Endothelial cell of umbilical vein (primary cell): ENCODE data around the gene LAMB4. TPM values are rescaled to one million over a fixed set of nuclear protein-coding genes. Genes with fewer than 3 reads are reported as not detected.

Source experiments
- BruUV-seq: library from RNA; stranded (reverse); fragments of 400-500 nt; replicated peaks from 2 replicates; lab custom pipeline; 2021; lab: Mats Ljungman, UMichigan
- CTCF ChIA-PET: fragments of 300-600, 350-600 bp; sonication (Branson Sonifier 250); formaldehyde crosslinking; loops from one replicate; lab custom pipeline; 2021; ENCODE audit warnings: antibody characterized with exemption, inconsistent platforms; lab: Charles Lee
- POLR2A ChIA-PET: fragments of 300-600, 350-600 bp; sonication (Branson Sonifier 250); formaldehyde crosslinking; loops from one replicate; lab custom pipeline; 2021; ENCODE audit warnings: antibody characterized with exemption, inconsistent platforms; lab: Charles Lee
- DNase-seq: peaks from one replicate; pipeline ENCODE4 v3.0.0-alpha.2; 2011; ENCODE audit warnings: low read depth, low spot score
- FAIRE-seq: peaks from 2 replicates; lab custom pipeline; 2011; peaks lifted over from hg19 to GRCh38; lab: Jason Lieb, UNC
- H2AFZ ChIP-seq: 2 replicates; pipeline ENCODE4 v1.6.0; 2012; ENCODE audit warnings: low read depth, low read length, control low read depth, inconsistent platforms
- H3K27ac ChIP-seq: 2 replicates; pipeline ENCODE4 v1.5.1; 2011; ENCODE audit warnings: low read depth, mild to moderate bottlenecking, control low read depth, low read length, moderate library complexity; ENCODE audit not compliant: insufficient read depth
- H3K27me3 ChIP-seq, 2 experiments: 2 replicates each; pipeline versions ENCODE4 v1.6.0 to v1.6.1; 2011; ENCODE audit warnings: low read length in 2 of 2, mixed read lengths in 1 of 2; ENCODE audit not compliant: control insufficient read depth in 2 of 2, insufficient read depth in 2 of 2
- H3K36me3 ChIP-seq, 2 experiments: 2 replicates in 1 of 2; 3 replicates in 1 of 2; pipeline ENCODE4 v1.5.1; 2011; ENCODE audit warnings: low read length in 2 of 2, mild to moderate bottlenecking in 1 of 2, moderate library complexity in 1 of 2; ENCODE audit not compliant: control insufficient read depth in 2 of 2, insufficient read depth in 2 of 2; ENCODE audit errors: extremely low read depth in 1 of 2
- H3K4me1 ChIP-seq: 3 replicates; pipeline ENCODE4 v1.5.1; 2011; ENCODE audit warnings: mild to moderate bottlenecking, low read length; ENCODE audit not compliant: control insufficient read depth, insufficient read depth; ENCODE audit errors: extremely low read depth
- H3K4me2 ChIP-seq: 2 replicates; pipeline ENCODE4 v1.6.1; 2011; ENCODE audit warnings: low read length, control low read depth, mixed read lengths; ENCODE audit not compliant: insufficient read depth
- H3K4me3 ChIP-seq, 3 experiments: fragments of 200-600 bp in 1 of 3; sonication (generic), shearing (Covaris generic) in 1 of 3; replicated peaks in 1 of 3; 2 replicates each; pipeline ENCODE4 v1.5.1; 2011 to 2016; ENCODE audit warnings: control low read depth in 3 of 3, low read length in 3 of 3, mild to moderate bottlenecking in 2 of 3, inconsistent platforms in 1 of 3, low read depth in 1 of 3, moderate library complexity in 1 of 3; ENCODE audit not compliant: insufficient read depth in 1 of 3
- H3K79me2 ChIP-seq: 2 replicates; pipeline ENCODE4 v1.6.0; 2012; ENCODE audit warnings: low read length, inconsistent platforms; ENCODE audit not compliant: control insufficient read depth, insufficient read depth
- H3K9ac ChIP-seq: replicated peaks from 2 replicates; pipeline ENCODE3; 2011; ENCODE audit warnings: low read length, control low read depth; ENCODE audit not compliant: insufficient read depth; ENCODE audit errors: extremely low read depth
- H3K9me1 ChIP-seq: replicated peaks from 3 replicates; pipeline ENCODE4 v1.6.0; 2011; ENCODE audit warnings: mild to moderate bottlenecking, low read length; ENCODE audit not compliant: control insufficient read depth, insufficient read depth; ENCODE audit errors: extremely low read depth
- H3K9me3 ChIP-seq: replicated peaks from 2 replicates; pipeline ENCODE4 v1.5.1; 2012; ENCODE audit warnings: low read length, inconsistent platforms; ENCODE audit not compliant: control insufficient read depth, insufficient read depth
- H4K20me1 ChIP-seq: replicated peaks from 2 replicates; pipeline ENCODE3; 2011; ENCODE audit warnings: mild to moderate bottlenecking, low read length; ENCODE audit not compliant: control insufficient read depth, insufficient read depth; ENCODE audit errors: extremely low read depth
- EZH2 ChIP-seq: IDR thresholded peaks from 2 replicates; pipeline ENCODE4 v1.6.1; 2012; ENCODE audit warnings: borderline replicate concordance, low read depth, mild to moderate bottlenecking, moderate library complexity, low read length, inconsistent platforms; ENCODE audit not compliant: severe bottlenecking
- FOS ChIP-seq: IDR thresholded peaks from 2 replicates; pipeline ENCODE4 v1.6.1; 2011; ENCODE audit warnings: mild to moderate bottlenecking, low read length, moderate library complexity, borderline replicate concordance; ENCODE audit not compliant: insufficient read depth
- GATA2 ChIP-seq: IDR thresholded peaks from 2 replicates; pipeline ENCODE4 v1.7.0; 2011; ENCODE audit warnings: low read depth, mild to moderate bottlenecking, moderate library complexity, mixed read lengths, low read length; ENCODE audit not compliant: insufficient read length, insufficient read depth
- JUN ChIP-seq: IDR thresholded peaks from 2 replicates; pipeline ENCODE4 v1.6.1; 2011; ENCODE audit warnings: borderline replicate concordance, low read depth; ENCODE audit not compliant: insufficient read length, insufficient read depth
- MYC ChIP-seq: IDR thresholded peaks from one replicate; pipeline ENCODE4 v1.6.1; 2011; ENCODE audit warnings: mild to moderate bottlenecking, low read depth, low read length
- POLR2A ChIP-seq: IDR thresholded peaks from 2 replicates; pipeline ENCODE4 v1.6.1; 2012; ENCODE audit warnings: low read depth, mild to moderate bottlenecking, control low read depth, low read length
- POLR2AphosphoS5 ChIP-seq: IDR thresholded peaks from 2 replicates; pipeline ENCODE4 v1.6.1; 2012; ENCODE audit warnings: low read depth, mild to moderate bottlenecking, control low read depth, low read length, moderate library complexity; ENCODE audit not compliant: insufficient read depth
- dilution Hi-C: fragments of 300-500 bp; cut with MboI; formaldehyde crosslinking; loops from one replicate; pipeline ENCODE4 v1.15.0; 2019; ENCODE audit warnings: low sequenced_read_pairs; ENCODE audit not compliant: extremely low pct_ligation_motif_present
- intact Hi-C: fragments of 100-400 bp; cut with micrococcal nuclease; formaldehyde crosslinking; loops from one replicate; pipeline ENCODE4 v1.10.0; 2022
- polyA plus RNA-seq, 4 experiments: library from polyadenylated mRNA; depleted of rRNA in 3 of 4; stranded (reverse) in 3 of 4; unstranded in 1 of 4; fragments of >200 nt; gene quantifications; 2 replicates each; pipeline versions ENCODE4 v1.2.1 to v1.2.3, GENCODE V29; 2011 to 2012; ENCODE audit warnings: missing spikeins in 1 of 4
- total RNA-seq: library from RNA; stranded (reverse); gene quantifications from 2 replicates; pipeline ENCODE4 v1.2.3, GENCODE V29; 2021
- TF ChIP-seq, protein P1 (sequence below): IDR thresholded peaks from 2 replicates; pipeline ENCODE4 v1.6.1; 2011; ENCODE audit not compliant: insufficient read depth, insufficient read length
- TF ChIP-seq, protein P2 (sequence below), 2 donors: IDR thresholded peaks; 1 replicate in 1 of 2; 2 replicates in 1 of 2; pipeline ENCODE4 v1.5.1; 2011; ENCODE audit warnings: low read length in 2 of 2, mild to moderate bottlenecking in 2 of 2, moderate library complexity in 2 of 2, control low read depth in 1 of 2, inconsistent platforms in 1 of 2, low read depth in 1 of 2; ENCODE audit not compliant: insufficient read depth in 1 of 2; ENCODE audit errors: extremely low read depth in 1 of 2

LAMB4 gene
- total and polyA plus RNA-seq, 2 donors (not counting 3 experiments of a cell fraction or from before 2014, with no cell fraction given) = 0.15 to 0.20 TPM

DNA sequence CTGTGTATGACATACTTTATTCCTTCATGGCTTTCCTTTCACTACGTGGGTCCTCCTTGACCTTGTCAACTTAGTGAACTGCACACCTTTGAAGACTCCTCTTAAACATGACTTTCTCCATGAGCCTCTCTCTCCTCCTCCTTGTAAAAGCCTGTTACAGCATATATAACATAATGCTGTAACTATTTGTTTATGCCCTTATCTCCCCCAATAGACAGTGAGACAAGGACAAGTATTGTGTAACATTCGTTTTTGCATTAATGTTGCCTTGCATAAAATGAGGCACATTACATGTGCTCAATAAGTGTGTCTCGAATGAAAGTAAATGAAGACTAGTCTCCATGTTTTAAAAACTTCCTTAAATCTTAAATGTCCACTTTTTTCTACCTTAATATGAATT is 122.9 kb downstream of the LAMB4 start:
- FAIRE-seq (no peak), DNase-seq (no peak)
- intact Hi-C loops (no loop called here), dilution Hi-C loops (no loop called here)
- no peak overlapping the region for H2AFZ ChIP-seq
- no peaks in the 10 kb centered on the region for H3K9me3 ChIP-seq
- H3K9ac ChIP-seq = no peak overlapping the region
- ChIA-PET CTCF (no interaction called here), POLR2A (no interaction called here)
- peaks cover 6% of the 10 kb centered on the region for H3K79me2 ChIP-seq
- H3K4me3 ChIP-seq = no peak overlapping the region
- peaks cover 18% of the 10 kb centered on the region for H3K4me1 ChIP-seq
- no peak overlapping the region for H3K4me2 ChIP-seq
- no TSS peak for BruUV-seq
- TF ChIP-seq GATA2 (no peak), FOS (no peak), MYC (no peak), EZH2 (no peak), POLR2AphosphoS5 (no peak), POLR2A (no peak), JUN (no peak)
- TF ChIP-seq, protein P1, sequence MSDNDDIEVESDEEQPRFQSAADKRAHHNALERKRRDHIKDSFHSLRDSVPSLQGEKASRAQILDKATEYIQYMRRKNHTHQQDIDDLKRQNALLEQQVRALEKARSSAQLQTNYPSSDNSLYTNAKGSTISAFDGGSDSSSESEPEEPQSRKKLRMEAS = no peak
- TF ChIP-seq, protein P2, sequence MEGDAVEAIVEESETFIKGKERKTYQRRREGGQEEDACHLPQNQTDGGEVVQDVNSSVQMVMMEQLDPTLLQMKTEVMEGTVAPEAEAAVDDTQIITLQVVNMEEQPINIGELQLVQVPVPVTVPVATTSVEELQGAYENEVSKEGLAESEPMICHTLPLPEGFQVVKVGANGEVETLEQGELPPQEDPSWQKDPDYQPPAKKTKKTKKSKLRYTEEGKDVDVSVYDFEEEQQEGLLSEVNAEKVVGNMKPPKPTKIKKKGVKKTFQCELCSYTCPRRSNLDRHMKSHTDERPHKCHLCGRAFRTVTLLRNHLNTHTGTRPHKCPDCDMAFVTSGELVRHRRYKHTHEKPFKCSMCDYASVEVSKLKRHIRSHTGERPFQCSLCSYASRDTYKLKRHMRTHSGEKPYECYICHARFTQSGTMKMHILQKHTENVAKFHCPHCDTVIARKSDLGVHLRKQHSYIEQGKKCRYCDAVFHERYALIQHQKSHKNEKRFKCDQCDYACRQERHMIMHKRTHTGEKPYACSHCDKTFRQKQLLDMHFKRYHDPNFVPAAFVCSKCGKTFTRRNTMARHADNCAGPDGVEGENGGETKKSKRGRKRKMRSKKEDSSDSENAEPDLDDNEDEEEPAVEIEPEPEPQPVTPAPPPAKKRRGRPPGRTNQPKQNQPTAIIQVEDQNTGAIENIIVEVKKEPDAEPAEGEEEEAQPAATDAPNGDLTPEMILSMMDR (IDR thresholded peaks at IDR 0.05; ENCODE audit: extremely low read depth in 1 of 2, insufficient read depth in 1 of 2, low read depth in 1 of 2, low read length in 2 of 2) = no peak
- H3K27ac ChIP-seq = no peak overlapping the region
- H3K9me1 ChIP-seq = no peaks in the 10 kb centered on the region
- no peaks in the 10 kb centered on the region for H3K36me3 ChIP-seq
- no peaks in the 10 kb centered on the region for H3K27me3 ChIP-seq
- H4K20me1 ChIP-seq = no peaks in the 10 kb centered on the region
